AG10803 (cell line): ENCODE results near the gene GRIK2.

ENCODE experiments used
- DNase-seq: peaks from one replicate; pipeline ENCODE4 v3.0.0; 2010; ENCODE audit warnings: low read depth
- H3K4me3 ChIP-seq: 2 replicates; pipeline ENCODE4 v1.5.1; 2011; ENCODE audit warnings: mild to moderate bottlenecking, low read length, control low read depth
- CTCF ChIP-seq: conservative IDR thresholded peaks from 2 replicates; pipeline ENCODE4 v1.5.1; 2011; ENCODE audit warnings: mild to moderate bottlenecking, low read length, control low read depth, inconsistent platforms

GRIK2 gene

GRCh38 chr6:101439790-101440189 lies 46.3 kb downstream of the GRIK2 start:
- peak; percentile 39 for DNase-seq
- no peak overlapping the region for H3K4me3 ChIP-seq
- no peak for TF ChIP-seq CTCF

GRCh38 chr6:101443315-101443714 lies 49.8 kb downstream of the GRIK2 start:
- TF ChIP-seq CTCF = no peak
- no peak for DNase-seq
- H3K4me3 ChIP-seq = no peak overlapping the region

GRCh38 chr6:101444717-101445116 lies 51.2 kb downstream of the GRIK2 start:
- no peak overlapping the region for H3K4me3 ChIP-seq
- no peak for DNase-seq
- TF ChIP-seq CTCF = no peak

- no peak for TF ChIP-seq CTCF
- DNase-seq = peak; percentile 81
Observed at GRCh38 chr6:101445527-101445926, 52.0 kb downstream of the GRIK2 start.

GRCh38 chr6:101450901-101451300 lies 57.4 kb downstream of the GRIK2 start:
- no peak for DNase-seq
- H3K4me3 ChIP-seq = no peak overlapping the region
- no peak for TF ChIP-seq CTCF

More at GRCh38 chr6:101445527-101445926, 52.0 kb downstream of the GRIK2 start:
- no peak overlapping the region for H3K4me3 ChIP-seq

- no peak for DNase-seq
- no peak overlapping the region for H3K4me3 ChIP-seq
- TF ChIP-seq CTCF = no peak
Observed at GRCh38 chr6:101451981-101452380, 58.5 kb downstream of the GRIK2 start.

- H3K4me3 ChIP-seq = no peak overlapping the region
- TF ChIP-seq CTCF = no peak
- DNase-seq = no peak
Observed at GRCh38 chr6:101453221-101453620, 59.7 kb downstream of the GRIK2 start.
